Hematopoietic multipotent progenitor cell (in vitro differentiated cells): ENCODE data around the gene PPP2R2C. TPM values are rescaled to one million over a fixed set of nuclear protein-coding genes. Genes with fewer than 3 reads are reported as not detected.
A peak's percentile ranks its signal among the peaks of the same experiment; 100 is the strongest.

Source experiments
- DNase-seq, 3 donors: peaks; one replicate each; pipeline ENCODE4 v3.0.0-alpha.2; 2011 to 2015; ENCODE audit warnings: low read depth in 2 of 3, low spot score in 2 of 3
- total RNA-seq: library from RNA; depleted of rRNA; stranded (reverse); fragments of >200 nt; gene quantifications from one replicate; pipeline ENCODE4 v1.2.3, GENCODE V29; 2012

PPP2R2C gene
- total RNA-seq, 1 donor: under 0.01 TPM

- DNase-seq: no peak
Observed at GRCh38 chr4:6368601-6369000, 103.8 kb downstream of the PPP2R2C start.

DNA sequence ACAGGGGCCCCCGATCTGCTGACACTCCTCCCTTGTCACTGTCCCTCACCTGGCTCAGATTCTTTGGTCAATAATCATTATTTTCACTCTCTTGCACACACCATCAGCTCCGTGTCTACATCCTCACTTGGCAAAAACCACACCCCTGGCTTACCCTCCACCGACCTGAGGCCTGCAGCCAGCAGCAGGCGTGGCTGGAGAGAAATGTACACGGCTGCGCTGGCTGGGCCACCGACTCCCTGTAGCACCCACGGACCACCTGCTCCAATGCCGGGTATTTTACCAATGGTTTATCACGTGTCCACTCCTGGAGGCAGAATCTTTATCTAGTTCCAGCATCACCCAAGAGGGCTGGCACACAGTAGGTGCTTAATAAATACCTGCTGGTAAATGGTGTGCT is 104.3 kb downstream of the PPP2R2C start:
- DNase-seq: no peak

- DNase-seq: no peak
Observed at GRCh38 chr4:6367371-6367851, 105.0 kb downstream of the PPP2R2C start.

DNA sequence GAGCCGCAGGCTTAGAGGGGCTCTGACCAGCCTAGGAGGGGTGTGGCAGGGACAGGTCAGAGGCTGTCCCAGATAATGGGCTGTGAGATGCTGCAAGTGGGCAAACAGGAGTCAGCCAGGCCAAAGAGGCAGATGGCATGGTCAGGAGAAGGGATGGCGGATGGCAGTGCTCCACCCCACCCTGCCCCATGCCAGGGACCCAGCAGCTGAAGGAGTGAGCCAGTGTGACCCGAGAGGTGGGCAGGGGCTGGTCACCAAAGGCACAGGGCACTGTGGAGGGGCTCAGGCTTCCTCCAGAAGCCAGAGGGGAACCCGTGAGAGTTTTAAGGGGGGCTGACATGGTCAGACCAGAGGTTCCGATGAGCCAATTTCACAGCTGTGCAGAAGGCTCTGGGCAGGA is 105.8 kb downstream of the PPP2R2C start:
- DNase-seq: no peak

DNA sequence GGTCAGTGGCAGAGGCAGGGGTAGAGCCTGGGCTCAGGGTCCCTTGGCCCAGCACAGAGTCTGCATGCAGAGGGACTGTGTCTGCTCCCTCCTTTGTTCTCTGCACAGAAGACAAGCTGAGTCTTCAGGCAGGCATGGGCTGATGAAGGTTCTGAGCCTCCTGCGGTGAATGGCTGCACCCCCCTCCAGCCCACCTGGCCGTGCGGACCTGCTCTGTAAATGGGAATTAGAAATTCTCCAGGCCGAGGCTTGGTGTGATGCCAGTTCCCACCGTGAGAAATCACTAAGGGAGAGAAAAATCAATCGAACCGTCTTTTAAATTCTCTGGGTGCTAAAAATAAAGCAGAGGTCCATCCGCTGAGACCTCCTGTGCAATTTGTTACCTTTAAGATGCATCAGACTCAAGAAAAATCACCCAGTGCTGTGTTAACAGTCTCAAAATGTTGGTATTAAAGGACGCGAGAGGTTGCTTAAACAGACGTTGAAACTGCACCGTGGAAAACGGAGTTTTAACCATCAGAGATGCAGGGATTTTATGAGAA is 106.8 kb downstream of the PPP2R2C start:
- DNase-seq: no peak

- no peak for DNase-seq
Observed at GRCh38 chr4:6364581-6364980, 107.8 kb downstream of the PPP2R2C start.

GRCh38 chr4:6364146-6364545 is 108.3 kb downstream of the PPP2R2C start:
- DNase-seq: no peak

- DNase-seq: peak in 2 of 3 donors; percentile 35 to 58
Observed at GRCh38 chr4:6362896-6363295, 109.5 kb downstream of the PPP2R2C start.

- no peak for DNase-seq
Observed at GRCh38 chr4:6362243-6362885, 110.0 kb downstream of the PPP2R2C start.

DNA sequence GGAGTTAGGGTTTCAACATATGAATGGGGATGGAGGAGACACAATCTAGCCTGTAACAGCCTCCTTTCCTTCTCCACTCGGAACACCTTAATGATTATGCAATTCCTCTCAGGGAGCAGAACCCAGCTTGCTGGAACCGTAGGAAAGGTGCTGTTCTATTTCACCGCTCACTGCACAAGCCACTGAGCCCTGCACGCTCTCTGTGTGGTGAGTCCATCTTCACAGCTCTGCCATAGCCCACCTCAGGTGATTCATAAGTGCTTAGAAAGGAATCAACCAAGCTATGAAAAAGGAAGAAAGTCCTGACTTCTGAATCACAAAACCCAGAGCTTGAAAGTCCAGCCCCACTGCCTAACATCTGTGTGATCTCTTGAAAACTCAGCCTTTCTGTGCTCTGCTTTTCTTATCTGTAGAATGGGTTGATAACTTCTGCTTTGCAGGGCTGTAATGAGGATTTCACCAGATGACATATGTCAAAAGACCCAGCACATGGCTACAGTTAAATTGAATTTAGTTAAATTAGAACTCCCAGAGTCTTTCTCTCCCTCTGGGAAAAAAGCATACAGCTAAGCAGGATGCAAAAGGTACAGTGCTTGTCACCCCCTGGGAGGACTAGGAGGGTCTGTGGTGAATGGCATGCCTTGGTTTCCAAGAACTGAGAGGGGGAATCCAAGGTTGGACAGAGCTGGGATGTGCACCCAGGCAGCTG is 111.2 kb downstream of the PPP2R2C start:
- no peak for DNase-seq

GRCh38 chr4:6360385-6360784 is 112.0 kb downstream of the PPP2R2C start:
- DNase-seq: no peak

- DNase-seq: no peak
Observed at GRCh38 chr4:6359536-6360308, 112.7 kb downstream of the PPP2R2C start.

DNA sequence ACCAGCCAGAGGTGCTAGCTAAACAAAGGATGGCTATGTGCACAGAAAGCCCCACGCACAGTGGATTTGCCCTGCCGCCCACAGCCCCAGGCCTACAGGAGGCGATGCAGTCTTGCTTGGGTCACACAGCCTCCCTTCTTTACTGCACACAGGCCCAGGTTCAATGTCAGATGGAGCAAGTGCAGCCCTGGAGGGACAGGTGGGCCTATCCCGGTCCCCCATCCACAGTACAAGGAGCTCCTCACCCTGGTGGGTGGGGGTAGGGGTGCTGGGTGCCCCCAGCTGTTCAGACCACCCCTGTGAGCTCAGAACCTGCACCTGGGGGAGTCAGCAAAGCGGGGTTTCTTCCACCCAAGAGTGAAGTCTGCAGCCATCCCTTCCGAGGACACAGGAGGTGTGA is 114.9 kb downstream of the PPP2R2C start:
- DNase-seq: no peak

DNA sequence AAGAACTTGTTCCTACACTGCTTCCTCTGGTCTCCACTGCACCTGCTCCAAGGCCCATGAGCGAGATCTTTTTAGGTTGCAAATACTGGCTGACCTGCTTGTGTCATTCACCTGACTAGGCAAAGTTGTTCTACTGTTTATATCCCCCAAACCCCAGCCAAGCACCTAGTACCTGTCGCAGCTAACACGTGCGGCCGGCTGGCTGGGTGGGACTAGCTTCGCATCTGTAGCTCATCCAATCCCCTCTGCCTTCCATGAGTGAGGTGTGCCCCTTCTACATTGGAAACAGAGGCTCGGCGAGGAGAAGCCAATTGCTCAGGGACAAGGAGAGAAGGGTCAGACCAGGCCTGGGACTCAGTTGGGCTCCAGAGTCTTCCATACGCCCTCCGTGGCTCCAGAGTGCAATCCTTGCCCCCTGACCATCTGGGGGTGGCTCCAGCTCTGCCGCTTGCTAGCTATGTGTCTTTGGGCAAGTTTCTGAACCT is 116.3 kb downstream of the PPP2R2C start:
- no peak for DNase-seq

DNA sequence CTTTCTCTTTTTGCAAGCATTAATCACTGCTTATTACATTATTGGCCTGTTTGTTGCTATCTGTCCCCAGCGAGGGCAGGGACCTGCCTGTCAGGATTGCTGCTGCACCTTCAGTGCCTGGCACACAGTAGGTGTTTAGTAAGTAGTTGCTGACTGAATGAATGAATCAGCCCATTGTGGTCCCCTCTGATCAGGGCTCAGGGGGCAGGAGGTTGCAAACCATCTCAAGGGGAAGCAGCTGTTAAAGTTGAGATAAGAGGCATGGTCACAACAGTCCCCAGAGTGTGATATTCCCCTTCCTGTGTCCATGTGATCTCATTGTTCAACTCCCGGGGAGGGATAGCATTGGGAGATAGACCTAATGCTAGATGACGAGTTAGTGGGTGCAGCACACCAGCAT is 117.4 kb downstream of the PPP2R2C start:
- DNase-seq: peak in 2 of 3 donors; percentile 37 to 38

- no peak for DNase-seq
Observed at GRCh38 chr4:6354626-6355025, 117.8 kb downstream of the PPP2R2C start.

DNA sequence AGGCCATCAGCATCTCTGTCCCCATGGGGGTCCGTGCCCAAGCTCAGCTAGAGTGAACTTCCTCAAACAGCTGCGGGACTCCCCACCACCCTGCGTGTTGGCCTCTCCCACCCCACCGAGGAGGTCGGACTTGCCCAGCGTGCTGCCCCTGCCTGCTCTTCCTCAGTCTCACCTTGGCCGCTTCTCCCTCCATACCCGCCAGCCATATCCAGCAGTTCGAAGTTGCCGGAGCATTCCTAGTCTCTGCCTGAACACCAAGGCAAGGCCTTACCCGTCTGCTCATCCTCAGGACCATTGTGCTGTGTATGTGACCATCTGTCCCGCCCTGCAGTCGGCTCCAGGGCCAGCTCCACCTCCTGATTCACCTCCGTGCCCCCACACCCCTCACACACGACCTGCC is 118.3 kb downstream of the PPP2R2C start:
- DNase-seq: peak in 1 of 3 donors; percentile 12

DNA sequence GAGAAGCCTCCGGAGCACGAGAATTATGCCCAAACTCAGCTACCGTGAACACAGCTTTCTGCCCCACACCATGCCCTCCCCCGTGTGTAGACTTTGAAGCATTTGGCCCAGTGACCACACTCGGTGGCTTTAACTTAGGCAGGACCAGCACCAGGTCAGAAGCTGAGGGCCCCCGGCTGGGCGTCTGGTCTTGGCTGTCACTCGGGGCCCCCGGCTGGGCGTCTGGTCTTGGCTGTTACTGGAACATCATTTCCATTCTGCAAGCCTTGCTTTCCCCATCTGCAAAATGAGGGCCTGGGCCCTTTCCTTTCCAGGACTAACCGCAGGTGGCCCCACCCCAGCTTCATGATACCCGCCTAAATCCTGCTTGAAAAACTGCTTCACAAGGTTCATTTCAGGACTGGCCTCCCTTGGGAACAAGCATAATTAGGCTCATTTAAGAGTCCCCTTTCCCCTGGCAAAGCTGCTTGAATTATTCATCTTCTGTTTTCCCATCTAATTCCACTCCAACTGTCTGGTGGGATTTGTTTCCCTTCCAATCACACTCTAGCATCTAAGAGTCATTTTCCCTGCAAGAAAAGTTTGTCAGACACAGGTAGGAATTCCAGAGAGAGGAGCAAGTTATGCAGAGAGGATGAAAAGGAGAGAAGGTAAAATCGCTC is 120.3 kb downstream of the PPP2R2C start:
- DNase-seq: no peak

DNA sequence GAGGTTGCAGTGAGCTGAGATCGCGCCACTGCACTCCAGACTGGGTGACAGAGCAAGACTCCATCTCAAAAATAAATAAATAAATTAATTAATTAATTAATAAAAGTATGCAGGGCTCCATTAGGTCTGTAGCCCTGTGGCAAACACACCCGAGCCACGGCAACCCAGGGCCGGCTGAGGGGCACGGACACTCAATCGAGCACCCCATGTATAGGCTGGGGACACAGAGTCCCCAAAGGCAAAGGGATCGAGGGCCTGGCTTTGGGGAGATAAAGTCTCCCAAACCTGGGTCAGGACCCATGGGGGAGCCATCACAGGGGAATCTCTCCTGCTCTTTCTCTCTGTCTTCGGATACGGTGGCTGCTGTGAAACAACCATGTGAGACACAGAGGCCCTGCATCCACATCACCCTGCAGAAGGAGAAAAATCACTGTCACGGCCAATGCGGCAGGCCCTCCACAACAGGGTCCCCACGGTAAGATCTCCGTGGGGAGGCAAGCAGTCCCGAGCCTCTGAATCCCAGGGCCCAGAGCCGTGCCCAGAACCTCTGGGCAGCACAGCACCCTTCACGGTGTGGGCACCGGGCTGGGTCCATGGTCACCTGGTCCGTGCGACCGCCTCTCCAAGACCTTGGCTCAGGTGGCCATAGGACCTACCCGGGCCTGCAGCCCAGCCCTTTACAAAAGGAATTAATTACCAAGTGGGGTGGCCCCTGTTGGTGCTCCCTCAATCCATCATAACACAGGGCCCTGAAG is 121.0 kb downstream of the PPP2R2C start:
- no peak for DNase-seq

DNA sequence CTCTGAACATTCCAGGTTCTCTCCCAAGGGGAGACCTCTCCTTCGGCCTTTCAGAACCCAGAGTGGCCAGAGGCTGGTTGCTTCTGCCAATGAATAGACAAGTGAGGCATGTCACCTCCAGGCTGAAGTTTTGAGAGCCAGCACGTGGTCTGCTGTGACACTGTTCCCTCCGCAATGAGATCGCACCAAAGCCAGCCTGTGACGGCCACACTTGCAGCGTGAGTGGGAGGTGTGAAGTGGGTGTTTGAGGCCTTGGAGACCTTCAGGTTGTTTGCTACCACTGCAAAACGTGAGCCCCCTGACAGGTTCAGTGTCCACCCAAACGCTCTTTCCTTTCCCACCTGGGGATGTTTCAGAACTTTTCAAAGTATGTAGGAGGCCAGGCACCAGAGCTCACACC is 121.8 kb downstream of the PPP2R2C start:
- DNase-seq: no peak
